ENCODE measurements around the gene DUSP8. TPM values are rescaled to one million over a fixed set of nuclear protein-coding genes. Genes with fewer than 3 reads are reported as not detected.

Gene DUSP8
- total and polyA plus RNA-seq, 2 of the 8 experiments (the other 6 are each of a cell fraction or from before 2014, with no cell fraction given) = 2.8 to 3.6 TPM

DNA sequence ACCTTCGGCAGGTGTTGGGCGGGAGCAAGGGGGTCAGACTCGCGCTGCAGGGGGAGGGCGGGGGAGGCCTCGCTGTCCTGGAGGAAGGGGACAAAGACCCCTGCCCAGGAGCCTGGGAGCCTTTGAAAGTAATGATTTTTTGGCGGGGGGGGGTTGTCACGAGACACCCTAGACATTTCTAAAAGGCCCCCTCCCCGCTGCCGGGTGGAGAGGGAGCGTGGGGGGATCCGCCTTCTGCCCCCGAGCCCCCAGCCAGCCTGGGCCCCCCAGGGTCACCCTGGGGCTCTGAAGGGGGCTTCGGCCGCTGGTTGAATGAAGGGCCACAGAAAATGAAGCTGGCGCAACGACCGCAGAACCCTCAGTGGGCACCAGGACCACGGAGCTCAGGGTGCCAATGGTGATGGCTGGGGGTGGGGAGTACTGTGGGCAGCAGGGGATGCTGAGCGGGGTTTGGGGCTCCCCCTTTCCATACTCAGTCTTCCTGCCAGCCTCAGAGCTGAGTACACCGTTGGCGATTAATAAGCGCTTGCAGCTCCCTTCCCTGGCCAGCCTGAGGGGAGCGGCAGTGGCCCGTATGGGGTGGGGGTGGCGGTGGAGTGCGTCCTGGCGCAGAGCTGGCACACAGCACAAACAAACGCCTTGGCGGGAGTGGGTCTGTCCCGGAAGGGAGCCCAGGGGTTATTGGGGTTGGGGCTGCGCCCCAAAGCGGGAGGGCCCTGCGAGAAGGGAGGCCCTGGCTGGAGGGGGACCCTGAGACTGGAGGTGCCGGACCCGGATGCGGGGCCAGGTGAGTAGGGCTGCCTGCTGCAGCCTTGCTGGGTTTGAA, 1.2 kb upstream of the DUSP8 start:
- H4K91ac ChIP-seq (replicated peaks; ENCODE audit: insufficient read length, low read length) = no peak overlapping the region
- no peaks in the 10 kb centered on the region; the same call in 1 of the 2 replicates for H3K23me2 ChIP-seq (ENCODE audit: low read depth, low read length)
- TF ChIP-seq PHF8 (conservative IDR thresholded peaks at IDR 0.05; ENCODE audit: low read depth, low read length) = no peak
- TF ChIP-seq SUZ12 (IDR thresholded peaks at IDR 0.05; ENCODE audit: low read length) = peak; percentile 56
- TF ChIP-seq KDM4A (IDR thresholded peaks at IDR 0.05; ENCODE audit: low read depth, low read length, severe bottlenecking) = peak; percentile 4
- CTCF ChIA-PET (ENCODE audit: partially characterized antibody) = interaction anchor here (0.7 to 8.2 kb wide), 14 partner anchors 8 to 108 kb away, joined by 3 to 144 read pairs (median 13); partner anchors contain the start of genes KRTAP5-1 and KRTAP5-2
- peaks cover 4 to 18% of the 10 kb centered on the region in 2 experiments for H4K20me1 ChIP-seq (replicated peaks in 1 of 2; ENCODE audit: control insufficient read depth in 1 of 2, insufficient read depth in 2 of 2, low read length in 2 of 2)
- H2BK12ac ChIP-seq (ENCODE audit: low read depth, low read length) = peak overlapping the region; percentile 19; the same call in 1 of the 2 replicates
- POLR2A ChIA-PET (ENCODE audit: partially characterized antibody) = interaction anchor here (0.7 to 2.6 kb wide), 5 partner anchors 8 to 25 kb away, joined by 3 to 34 read pairs (median 6); no protein-coding TSS in a partner anchor
- DNase-seq (ENCODE audit: low read depth in 1 of 2, low spot score in 2 of 2) (peak in 1 of 2 experiments; percentile 71), FAIRE-seq (no peak)
- no peak overlapping the region for H2AK5ac ChIP-seq (ENCODE audit: low read depth, low read length)
- no peaks in the 10 kb centered on the region for H3K79me2 ChIP-seq (ENCODE audit: control insufficient read depth in 1 of 2, insufficient read depth in 2 of 2, low read length in 2 of 2)
- H3K4me2 ChIP-seq (ENCODE audit: insufficient read depth in 1 of 2, low read depth in 2 of 2, low read length in 2 of 2) = peak overlapping the region; percentile 48 to 79
- H3K9ac ChIP-seq (replicated peaks in 1 of 4; ENCODE audit: extremely low read depth in 1 of 4, low read depth in 3 of 4, low read length in 3 of 4) = no peak overlapping the region
- H3K23ac ChIP-seq (ENCODE audit: insufficient read length) = no peak overlapping the region
- H3K79me1 ChIP-seq (ENCODE audit: low read depth, low read length) = no peaks in the 10 kb centered on the region
- peak overlapping the region; percentile 2; the same call in 1 of the 2 replicates for H3K18ac ChIP-seq (ENCODE audit: extremely low read depth, low read length)
- H3K4me1 ChIP-seq (replicated peaks in 1 of 4; ENCODE audit: control insufficient read depth in 3 of 4, insufficient read depth in 4 of 4, low read length in 3 of 4) = peaks cover 0 to 38% (median 23%) of the 10 kb centered on the region in 4 experiments; a peak in 6 of 7 replicates
- H2BK120ac ChIP-seq (replicated peaks; ENCODE audit: low read depth, low read length) = no peak overlapping the region
- no peaks in the 10 kb centered on the region for H3K36me3 ChIP-seq (ENCODE audit: control insufficient read depth in 2 of 4, insufficient read depth in 4 of 4, low read length in 3 of 4)
- peak overlapping the region in 2 of 4 experiments; percentile 33 to 71; a peak in 4 of 8 replicates for H3K4me3 ChIP-seq (ENCODE audit: extremely low read depth in 1 of 4, insufficient read depth in 2 of 4, low read depth in 3 of 4, low read length in 4 of 4)
- WGBS, 2 experiments (ENCODE audit: extremely low coverage in 1 of 2, insufficient coverage in 1 of 2, insufficient read length in 1 of 2, insufficient replicate concordance in 2 of 2, low coverage in 1 of 2, low lambda C conversion rate in 2 of 2, missing lambda C conversion rate in 1 of 2) = 15% methylated on average over 23 of the region's 37 CpGs; no CpG with 5 or more reads in 1 of the 2 experiments
- H2AFZ ChIP-seq (ENCODE audit: low read length) = no peak overlapping the region
- H3K27ac ChIP-seq (ENCODE audit: low read depth, low read length) = no peak overlapping the region
- H2BK5ac ChIP-seq (ENCODE audit: low read depth, low read length) = no peak overlapping the region
- H2BK20ac ChIP-seq (ENCODE audit: low read length) = 0 out of 2 replicates have a peak overlapping the region, but pooled peaks have one; percentile 48
- H4K8ac ChIP-seq (ENCODE audit: extremely low read depth, insufficient read depth, low read length) = no peak overlapping the region
- H3K56ac ChIP-seq (replicated peaks; ENCODE audit: insufficient read length, low read depth, low read length) = no peak overlapping the region
- H3K27me3 ChIP-seq (replicated peaks in 1 of 4; ENCODE audit: control insufficient read depth in 3 of 4, extremely low read depth in 1 of 4, insufficient read depth in 3 of 4, low read length in 3 of 4) = peaks cover 18 to 54% (median 49%) of the 10 kb centered on the region in 4 experiments
- no peak overlapping the region for H4K5ac ChIP-seq (ENCODE audit: insufficient read length, low read depth, low read length)
- peak overlapping the region; percentile 46; the same call in 1 of the 2 replicates for H2BK15ac ChIP-seq (ENCODE audit: low read length)
- no peak overlapping the region for H3K14ac ChIP-seq (ENCODE audit: insufficient read length)
- no peak overlapping the region for H3K4ac ChIP-seq (replicated peaks; ENCODE audit: insufficient read length, low read depth, low read length)
- H3K9me3 ChIP-seq (ENCODE audit: insufficient read depth in 2 of 2, low read depth in 1 of 2, low read length in 1 of 2) = peaks cover 0 to 4% of the 10 kb centered on the region in 2 experiments; a peak in 2 of 4 replicates
